Hematopoietic multipotent progenitor cell treated with erythropoietin and hydrocortisone succinate and interleukin-3 and kit ligand, for 8 days (in vitro differentiated cells): ENCODE data around the gene NEB.
"Not testable (repeated sequence)": the region's sequence is repeated elsewhere in the genome, so short reads cannot be mapped to it uniquely, and the experiment has no call there.

ENCODE experiments used
- DNase-seq: peaks from one replicate; pipeline ENCODE4 v3.0.0-alpha.2; 2015

The NEB gene

DNA sequence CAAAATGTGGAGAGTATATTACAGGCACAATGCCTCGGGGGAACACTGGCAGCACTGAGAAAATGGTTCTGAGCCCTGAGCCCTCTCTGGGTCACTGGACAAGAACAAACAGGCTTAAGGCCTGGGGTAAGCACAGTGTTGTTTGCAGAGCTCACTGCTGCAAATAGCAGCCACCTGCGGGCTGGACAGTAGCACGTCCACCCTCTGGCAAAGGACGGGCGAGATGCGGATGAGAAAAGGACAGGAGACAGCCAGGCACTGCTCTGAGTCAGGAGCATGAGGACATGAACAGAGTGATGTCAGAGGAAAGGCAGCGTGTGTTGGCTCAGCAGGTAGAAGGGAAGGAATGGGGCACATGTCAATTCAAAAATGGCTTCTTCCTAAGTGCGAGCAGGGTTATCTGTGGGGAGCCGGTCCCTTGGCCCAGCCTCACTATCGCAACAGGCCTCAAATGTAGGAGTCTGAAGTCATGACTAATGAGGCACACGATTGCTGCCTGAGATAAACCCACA lies 25.9 kb upstream of the NEB start:
- DNase-seq: no peak

DNA sequence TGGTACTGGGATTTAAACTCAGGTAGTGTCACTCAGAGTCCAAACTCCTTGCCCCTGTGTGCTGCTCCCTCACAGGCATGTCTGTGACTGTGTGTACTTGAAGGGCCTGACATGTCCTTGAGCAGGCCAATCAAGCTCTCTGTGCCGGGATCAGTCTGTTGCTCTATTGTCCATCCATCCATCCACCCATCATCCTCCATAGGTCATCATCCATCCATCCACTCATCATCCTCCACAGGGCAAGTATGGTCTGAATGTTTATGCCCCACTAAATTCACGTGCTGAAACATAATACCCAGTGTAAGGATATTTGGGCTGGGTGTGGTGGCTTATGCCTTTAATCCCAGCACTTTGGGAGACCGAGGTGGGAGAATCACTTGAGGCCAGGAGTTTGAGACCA lies 24.5 kb upstream of the NEB start:
- DNase-seq: no peak

DNA sequence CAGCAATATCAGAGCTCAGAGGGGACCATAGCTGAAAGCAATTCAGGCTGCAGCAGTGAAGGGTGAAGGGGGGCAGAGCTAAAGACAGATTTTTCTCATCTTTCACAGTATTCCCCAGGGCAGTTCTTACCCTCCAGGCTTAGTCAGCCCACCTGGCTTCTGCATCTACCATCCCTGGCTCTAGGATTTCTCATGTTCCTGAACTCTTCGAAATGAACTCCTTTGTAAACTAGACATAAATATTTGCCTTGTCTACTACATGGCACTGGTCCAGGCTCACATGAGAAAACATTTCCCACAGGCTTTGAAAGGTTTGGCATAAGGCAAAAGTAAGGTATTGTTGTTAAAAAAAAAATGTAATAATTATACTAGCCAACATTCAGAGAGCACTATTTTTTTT lies 23.6 kb upstream of the NEB start:
- DNase-seq: no peak

DNA sequence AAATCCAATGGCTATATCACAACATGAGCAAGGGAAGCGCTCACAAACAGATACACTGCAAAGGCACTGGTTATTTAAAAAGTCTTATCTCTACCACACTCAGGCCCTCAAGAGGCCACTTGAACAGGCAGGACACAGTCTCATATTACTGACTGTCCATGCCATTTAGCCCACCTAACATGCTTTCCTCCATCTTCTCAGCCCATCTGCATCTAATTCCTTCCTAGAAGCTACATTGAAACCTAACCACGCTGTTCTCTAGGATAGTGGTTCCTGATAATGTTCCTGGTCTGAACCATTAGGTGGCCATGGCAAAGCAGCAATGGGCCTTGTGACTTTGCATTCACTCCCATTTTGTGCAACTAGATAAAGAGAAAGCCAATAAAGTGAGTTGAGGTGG lies 22.5 kb upstream of the NEB start:
- DNase-seq: no peak

DNA sequence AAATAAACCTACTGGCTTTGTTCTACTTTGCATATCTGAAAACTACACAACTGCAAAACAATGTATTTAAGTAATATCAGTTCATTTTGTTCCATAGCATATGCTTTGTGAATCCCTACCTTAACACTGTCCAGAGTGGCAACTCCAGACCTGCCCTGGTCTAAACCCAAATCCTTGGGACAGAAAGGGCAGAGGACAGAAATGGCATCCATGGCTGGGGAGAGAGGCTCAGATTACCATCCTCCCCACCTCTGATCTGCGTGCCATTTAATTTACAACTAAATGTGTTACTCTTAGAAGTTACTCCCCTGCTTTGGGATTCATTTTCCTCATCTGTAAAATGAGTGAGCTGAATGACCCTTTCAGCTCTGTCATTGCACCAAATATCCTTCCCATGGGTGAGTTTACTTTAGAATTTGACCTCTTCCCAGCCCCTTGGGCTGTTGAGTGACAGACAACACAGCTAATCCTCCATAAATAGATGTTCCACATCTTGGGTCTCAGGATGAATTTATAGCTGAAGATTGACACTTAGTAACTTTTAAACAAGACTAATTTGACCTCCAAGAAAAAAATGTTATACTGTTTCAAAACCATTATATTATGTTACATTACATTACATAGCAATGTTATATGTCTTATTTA lies 20.1 kb upstream of the NEB start:
- DNase-seq: no peak

DNA sequence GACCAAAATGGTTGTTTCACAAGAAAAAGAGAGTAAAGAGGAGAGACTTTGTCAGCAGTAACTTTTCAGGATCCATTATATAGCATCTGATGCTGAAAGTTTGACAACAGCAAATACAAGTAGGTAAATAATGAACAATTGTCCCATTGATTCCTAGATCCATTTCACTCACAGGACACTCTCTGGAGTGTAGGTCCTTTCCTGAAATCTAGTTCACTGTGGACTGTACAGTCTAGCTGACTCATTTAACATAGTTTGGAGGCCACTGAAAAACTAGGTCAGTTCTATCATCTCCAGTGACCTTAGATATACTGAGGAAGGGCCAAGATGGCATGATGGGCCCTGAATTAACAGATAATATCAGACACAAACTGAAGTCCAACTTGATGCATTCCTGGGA lies 19.3 kb upstream of the NEB start:
- no peak for DNase-seq

DNA sequence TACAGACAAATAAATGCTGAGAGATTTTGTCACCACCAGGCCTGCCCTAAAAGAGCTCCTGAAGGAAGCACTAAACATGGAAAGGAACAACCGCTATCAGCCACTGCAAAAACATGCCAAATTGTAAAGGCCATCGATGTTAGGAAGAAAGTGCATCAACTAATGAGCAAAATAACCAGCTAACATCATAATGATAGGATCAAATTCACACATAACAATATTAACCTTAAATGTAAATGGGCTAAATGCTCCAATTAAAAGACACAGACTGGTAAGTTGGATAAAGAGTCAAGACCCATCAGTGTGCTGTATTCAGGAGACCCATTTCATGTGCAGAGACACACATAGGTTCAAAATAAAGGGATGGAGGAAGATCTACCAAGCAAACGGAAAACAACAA lies 11.0 kb upstream of the NEB start:
- DNase-seq: not testable (repeated sequence)

DNA sequence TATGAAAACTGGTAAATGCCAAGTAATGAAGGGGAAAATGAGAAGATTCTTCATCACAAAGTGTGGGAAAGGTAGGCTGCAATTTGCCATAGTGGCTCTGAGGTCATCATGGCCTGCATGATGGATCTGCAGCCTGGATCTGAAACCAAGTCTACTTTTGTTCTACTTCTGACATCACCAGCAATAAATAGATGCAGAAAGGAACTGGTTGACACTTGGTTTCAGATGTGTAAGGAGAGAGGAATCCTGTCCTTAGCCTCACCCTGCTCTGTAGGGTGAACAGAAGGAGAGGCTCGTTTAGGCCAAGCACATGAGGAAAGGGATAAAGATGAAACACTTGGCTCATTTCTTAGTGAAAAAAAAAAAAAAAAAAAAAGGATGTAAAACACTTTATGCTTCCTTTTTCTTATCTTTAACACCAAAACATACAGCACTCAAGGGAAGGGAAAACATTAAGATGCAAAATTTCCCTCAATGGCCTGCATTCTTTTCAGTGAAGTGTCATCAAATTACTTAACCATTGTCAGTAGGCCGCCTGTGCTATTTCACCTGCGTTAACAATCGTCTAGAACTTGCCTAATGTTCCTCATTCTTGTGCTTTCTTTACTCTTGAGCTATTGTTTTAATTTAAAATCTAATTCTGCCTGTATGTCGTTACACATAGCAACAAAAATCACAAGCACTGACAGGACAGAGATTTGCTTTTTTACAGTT lies 3.9 kb downstream of the NEB start:
- no peak for DNase-seq

DNA sequence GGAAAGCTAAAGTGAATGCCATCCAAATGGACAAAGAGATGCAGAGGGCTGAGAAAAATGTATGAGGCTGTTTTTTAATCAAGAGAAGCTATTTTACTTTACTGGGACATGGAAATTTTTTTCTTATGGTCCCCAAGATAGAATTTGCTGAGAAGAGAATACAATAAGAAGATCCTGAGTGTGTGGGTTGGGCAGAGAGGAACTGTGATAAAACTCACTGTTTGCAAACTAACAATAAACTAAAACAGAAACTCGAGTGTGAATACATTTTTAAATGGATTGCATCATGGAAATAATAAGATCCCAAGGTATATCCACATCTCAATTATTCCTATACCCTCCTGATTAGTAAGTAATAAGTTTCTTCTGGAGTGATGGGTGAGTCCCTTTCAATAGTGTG lies 4.4 kb downstream of the NEB start:
- no peak for DNase-seq

DNA sequence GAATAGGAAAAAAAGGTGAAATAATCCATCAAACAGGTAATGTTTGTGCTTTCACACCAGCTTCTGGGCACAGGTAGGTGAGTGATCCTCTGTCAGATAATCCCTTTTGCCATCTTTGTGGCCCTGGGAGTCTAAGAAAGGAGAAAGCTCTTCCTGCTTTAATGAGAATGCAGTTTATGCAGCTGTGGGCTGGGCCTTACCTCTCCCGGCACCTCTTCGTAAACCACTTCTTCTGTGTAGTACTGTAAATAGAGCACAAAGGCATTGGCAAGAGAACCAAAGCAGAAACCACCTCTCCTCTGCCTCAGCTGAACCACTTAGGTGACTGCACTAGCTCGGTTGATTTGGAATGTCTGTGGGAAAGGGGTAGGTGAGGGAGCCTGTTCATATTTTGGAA lies 4.9 kb downstream of the NEB start:
- no peak for DNase-seq

DNA sequence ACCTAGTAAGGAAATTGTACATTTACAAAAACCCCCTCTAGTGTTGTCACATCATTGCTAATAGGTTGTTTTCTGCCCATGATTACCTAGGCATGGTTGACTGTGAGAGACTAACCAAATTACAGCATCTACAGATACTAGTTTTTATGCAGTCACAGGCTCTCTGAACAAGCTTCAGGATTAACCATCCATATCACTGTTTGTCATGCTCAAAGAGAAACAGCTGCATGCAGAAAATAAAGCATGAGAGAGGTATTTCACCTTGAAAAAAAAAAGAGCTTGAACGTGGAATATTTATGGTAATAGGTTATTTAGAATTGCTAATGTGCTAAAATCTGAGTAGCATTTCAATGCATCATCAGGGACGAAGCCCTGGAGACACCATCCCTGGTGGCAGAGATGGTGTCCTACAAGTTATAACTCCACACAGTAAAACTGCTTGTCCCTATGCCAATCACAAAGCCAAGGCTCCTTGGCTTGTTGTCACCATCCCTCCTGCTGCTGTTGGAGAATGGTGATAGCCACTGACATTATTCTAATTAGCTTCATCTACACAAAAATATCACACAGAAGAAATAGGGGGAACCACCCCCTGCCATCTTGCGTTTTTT lies 5.4 kb downstream of the NEB start:
- DNase-seq: no peak

DNA sequence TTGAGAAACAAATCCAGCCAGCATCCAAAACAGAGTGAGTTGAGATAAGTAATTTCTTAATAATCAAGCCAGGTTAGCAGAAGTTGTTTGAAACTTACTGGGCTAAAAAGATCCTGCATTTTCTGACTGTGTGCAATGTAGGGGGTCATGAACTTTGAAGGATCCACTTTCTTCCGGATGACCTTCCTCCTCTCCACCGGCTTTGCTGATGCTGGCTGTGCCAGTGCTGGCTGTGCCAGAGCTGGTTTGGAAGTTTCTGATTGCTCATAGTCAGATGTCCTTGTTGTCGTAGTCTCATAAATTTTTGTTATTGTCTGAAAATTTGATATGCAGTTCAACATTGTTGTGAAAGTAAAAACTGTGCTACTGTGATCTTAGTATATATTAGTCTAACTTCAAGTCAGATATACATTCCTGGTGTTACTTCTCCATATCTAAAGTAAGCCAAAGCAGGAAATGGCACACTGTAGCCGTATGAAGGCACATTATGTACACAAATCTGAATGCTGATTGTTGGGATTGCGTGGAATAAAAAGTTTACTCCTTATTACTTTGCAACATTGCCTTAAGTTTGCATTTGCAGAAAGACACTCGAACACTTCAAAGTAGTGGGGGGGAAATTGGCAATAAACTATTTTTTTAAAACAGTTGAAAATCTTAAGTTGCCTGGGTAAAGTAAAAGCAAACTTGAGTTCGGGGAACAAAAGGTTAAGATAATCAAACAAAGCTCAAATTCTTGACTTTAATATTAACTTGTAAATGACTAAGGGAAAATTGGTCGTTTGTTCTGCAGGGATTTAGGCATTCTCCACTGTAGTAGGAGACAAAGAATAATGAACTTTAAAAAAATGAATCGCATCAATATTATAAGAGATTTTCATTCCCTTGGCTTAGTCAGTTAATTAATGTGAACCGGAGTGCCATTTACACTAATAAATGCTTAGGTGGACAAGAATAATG lies 6.4 kb downstream of the NEB start:
- no peak for DNase-seq

DNA sequence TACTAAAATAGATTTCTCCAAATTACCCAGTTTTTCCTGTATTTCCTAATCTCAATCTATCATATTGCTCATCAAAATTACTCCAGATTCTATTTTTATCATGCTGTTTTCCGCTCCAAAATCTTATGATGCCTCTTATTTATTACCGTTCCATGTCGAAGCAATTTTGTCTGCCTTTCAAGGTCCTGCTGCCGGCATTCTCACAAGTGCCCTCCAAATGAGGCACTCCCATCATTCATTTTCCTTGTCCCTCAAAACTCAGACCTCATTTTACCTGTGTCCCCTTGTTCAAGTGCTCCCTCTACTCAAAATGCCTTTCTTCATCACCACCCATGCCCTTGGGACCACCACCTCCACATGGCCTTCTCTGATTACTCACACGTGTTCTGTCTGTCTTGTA lies 13.1 kb downstream of the NEB start:
- DNase-seq: no peak

DNA sequence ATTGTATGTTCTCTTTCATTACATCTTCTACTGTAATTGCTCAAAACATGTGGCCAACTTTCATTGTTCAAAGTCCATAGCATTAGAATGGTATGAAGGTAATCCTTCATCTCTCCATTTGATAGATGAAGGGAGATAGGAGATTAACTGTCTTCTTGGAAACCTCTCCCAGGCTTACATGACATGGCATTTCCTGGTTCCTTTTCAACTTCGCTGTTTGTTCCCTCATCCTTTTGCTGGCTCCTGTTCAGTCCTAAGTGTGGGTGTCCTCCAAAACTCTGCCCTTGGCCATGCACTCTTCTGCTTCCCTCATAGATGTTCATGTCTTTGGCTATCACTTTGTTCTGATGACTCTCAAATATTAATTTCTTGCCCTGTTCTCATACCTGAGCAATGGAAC lies 13.8 kb downstream of the NEB start:
- no peak for DNase-seq

DNA sequence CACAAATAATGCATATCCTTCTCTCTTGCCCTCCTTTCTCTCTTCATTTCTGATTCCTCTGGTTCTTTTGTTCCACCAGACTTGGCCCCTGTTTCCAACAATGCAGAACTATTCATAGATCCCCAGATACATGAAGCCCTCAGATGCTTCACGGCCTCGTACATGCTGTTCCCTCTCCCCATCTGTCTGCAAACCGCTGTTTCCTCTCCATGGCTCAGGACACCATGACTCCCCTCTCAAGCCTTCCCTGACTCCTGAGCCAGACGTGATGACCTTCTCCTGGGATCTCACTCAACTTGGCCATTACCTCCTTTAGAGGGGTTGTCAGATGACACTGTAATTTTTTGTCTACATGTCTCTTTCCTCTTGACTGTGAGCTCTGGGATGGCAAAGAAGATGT lies 15.5 kb downstream of the NEB start:
- DNase-seq: no peak

DNA sequence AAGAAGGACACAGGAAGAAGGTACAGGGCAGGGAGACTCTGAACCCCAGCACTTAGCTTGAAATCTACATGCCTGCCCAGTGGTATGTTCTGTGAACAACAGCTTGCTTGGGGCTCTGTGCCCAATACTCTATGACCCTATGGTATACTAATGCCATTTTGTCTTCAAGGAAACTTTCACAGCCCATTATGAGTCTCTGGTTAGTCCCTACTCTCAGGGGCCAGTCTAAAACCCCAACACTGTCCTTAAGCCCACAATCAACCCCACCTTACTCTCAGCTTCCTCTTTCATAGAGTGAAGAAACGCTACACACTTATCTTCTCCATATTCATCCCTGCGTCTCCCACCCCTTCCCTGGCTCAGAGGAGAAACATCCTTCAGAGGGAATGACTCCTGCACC lies 16.0 kb downstream of the NEB start:
- DNase-seq: no peak

DNA sequence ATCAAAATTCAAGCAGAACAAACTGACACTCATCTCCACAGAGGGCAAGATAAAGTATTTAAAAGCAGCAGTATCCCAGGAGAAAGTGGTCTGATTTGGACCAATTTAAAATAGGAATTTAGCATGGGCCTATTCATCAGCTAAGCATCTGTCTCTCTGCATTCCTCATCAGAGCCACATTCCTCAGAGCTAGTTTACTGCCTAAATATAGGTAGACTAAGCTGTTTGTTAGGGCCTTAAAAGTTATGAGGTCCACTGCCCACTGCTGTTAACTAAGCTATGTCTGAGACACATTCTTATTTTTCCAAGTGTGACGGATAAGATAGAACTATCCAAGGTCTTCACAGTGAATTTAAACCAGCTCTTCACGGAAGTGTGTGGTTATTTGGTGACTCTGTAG lies 17.6 kb downstream of the NEB start:
- no peak for DNase-seq

DNA sequence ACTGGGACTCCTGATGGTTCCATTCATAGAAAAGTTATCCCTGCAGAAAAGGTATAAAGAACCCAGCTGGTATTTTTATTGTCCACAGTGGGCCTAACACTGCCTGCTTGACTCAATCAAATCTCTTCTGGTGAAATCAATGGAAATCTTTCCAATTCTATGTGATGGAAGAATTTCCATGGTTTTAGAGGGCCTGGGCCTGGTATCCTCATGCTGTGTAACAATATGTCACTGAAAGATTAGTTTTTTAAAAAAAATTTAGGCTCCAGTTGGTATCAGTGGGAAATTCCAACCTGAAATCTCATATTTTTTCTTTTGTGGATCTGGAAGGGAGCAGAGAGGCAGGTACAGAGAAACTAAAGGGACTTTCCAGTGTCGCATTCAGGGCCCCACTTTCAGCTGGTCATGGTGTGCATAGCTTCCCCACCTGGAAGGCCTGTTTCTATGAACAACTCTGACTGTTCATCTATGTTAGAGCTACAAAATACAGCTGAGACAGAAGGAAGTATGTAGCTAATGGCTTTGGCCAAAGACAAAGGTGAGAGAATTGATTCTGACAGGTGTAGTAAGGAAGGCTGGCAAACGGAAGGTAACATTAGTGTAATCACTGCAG lies 20.9 kb downstream of the NEB start:
- DNase-seq: no peak

DNA sequence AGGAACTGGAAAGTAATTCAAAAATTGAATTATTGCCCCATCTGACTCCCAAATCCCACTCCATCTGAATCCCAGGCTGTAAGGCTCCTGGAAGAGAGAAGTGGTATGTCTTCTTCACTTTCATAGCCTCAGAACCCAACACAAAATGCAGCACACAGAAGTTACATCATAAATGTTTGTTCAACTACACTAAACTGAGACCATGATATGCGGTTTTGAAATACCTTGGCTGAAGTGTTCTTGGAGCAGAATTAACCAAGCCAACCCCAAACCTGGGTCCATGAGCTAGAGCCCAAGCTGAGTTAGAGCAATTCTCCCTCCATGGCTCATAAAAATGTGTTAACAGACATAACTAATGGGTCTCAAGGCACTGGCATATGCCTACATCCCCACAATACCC lies 23.3 kb downstream of the NEB start:
- DNase-seq: no peak

DNA sequence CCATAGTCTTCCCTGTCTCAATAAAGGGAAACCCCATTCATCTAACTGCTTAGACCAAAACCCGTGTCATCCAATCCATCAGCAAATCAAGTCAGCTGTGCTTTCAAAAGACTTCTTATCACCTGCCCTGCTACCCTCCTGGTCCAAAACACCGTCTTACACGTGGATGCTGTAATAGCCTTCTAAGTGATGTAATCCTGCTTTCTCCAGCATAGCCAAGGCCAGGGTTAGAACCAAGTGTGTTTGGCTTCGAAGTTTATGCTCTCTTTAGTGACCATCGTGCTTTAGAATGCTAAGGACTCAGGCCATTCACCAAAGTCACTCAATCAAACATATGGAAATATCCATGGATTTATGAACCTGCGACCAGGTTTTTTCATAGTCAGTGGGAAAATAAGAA lies 25.5 kb downstream of the NEB start:
- DNase-seq: no peak

DNA sequence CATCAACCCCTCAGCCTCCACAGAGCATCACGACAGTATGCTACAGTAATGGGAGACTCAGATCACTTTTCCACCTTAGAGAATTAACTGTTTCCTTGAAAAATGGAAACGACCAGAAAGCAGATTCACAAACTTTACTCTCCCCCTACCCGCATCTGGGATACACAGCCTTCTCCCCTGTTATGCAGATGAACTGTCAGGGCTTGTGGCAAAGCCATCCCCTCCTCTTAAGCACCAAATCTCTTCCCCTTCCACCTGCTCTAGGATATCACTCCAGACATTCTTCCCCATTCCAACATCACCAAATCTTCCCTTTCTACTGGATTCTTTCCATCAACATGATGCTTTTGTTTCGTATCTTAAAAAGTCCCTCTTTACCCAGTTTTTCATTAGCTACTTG lies 26.4 kb downstream of the NEB start:
- no peak for DNase-seq

DNA sequence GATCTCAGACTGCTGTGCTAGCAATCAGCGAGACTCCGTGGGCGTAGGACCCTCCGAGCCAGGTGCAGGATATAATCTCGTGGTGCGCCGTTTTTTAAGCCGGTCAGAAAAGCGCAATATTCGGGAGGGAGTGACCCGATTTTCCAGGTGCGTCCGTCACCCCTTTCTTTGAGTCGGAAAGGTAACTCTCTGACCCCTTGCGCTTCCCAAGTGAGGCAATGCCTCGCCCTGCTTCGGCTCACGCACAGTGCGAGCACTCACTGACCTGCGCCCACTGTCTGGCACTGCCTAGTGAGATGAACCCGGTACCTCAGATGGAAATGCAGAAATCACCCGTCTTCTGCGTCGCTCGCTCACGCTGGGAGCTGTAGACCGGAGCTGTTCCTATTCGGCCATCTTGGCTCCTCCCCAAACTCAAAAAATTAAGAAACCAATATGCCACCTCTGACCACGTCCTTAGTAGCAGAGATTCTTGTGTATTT lies 29.8 kb downstream of the NEB start:
- not testable (repeated sequence) for DNase-seq

DNA sequence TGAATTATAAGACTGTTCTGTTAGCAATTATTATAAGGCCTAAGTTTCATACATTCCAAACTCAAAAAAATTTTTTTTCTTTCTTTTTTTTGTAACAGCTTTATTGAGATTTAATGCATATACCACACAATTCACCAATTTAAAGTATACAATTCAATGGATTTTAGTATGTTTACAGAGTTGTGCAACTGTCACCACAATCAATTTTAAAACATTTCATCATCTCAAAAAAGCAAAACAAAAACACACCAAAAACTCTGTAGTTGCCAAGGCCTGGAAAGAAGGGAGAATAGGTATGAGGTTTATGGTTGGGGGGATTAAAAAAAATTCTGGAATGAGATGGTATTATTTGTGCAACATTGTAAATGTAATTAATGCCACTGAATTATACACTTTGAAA lies 36.1 kb downstream of the NEB start:
- DNase-seq: not testable (repeated sequence)
